ENCODE measurements around the gene OR2A14.

The OR2A14 gene

GRCh38 chr7:144122876-144123275, at the start of gene OR2A14:
Gene OR2A14, plus strand, starts transcription at chr7:144123176. Its CDS starts 5,937 bp downstream, at chr7:144129113.
- H3K4me3 ChIP-seq (ENCODE audit: low read length), result no peak within 1 kb of the TSS
- no peak within 1 kb of the TSS for H3K9ac ChIP-seq (ENCODE audit: low read length)
- H3K27me3 ChIP-seq (ENCODE audit: control insufficient read depth, insufficient read depth, low read length), result no peaks in the 10 kb centered on the region
- no peaks in the 10 kb centered on the region for H3K4me1 ChIP-seq (ENCODE audit: control insufficient read depth, insufficient read depth, low read length)
- H3K36me3 ChIP-seq (ENCODE audit: control insufficient read depth, insufficient read depth, low read length), result no peaks in the 10 kb centered on the region
- H3K9me3 ChIP-seq (ENCODE audit: control insufficient read depth, low read length), result no peaks in the 10 kb centered on the region

- Histone ChIP-seq H3K9me3 (ENCODE audit: control insufficient read depth, low read length) (no peaks in the 10 kb centered on the region), H3K36me3 (ENCODE audit: control insufficient read depth, insufficient read depth, low read length) (no peaks in the 10 kb centered on the region), H3K4me3 (ENCODE audit: low read length) (no peak overlapping the region), H3K4me1 (ENCODE audit: control insufficient read depth, insufficient read depth, low read length) (no peaks in the 10 kb centered on the region), H3K9ac (ENCODE audit: low read length) (no peak overlapping the region), H3K27me3 (ENCODE audit: control insufficient read depth, insufficient read depth, low read length) (no peaks in the 10 kb centered on the region)
Measured at GRCh38 chr7:144074374-144074773, 48.6 kb upstream of the OR2A14 start.

- Histone ChIP-seq H3K27me3 (ENCODE audit: control insufficient read depth, insufficient read depth, low read length) (no peaks in the 10 kb centered on the region), H3K4me1 (ENCODE audit: control insufficient read depth, insufficient read depth, low read length) (no peaks in the 10 kb centered on the region), H3K9ac (ENCODE audit: low read length) (no peak within 1 kb of the TSS), H3K36me3 (ENCODE audit: control insufficient read depth, insufficient read depth, low read length) (no peaks in the 10 kb centered on the region), H3K9me3 (ENCODE audit: control insufficient read depth, low read length) (no peaks in the 10 kb centered on the region), H3K4me3 (ENCODE audit: low read length) (no peak within 1 kb of the TSS)
Measured at GRCh38 chr7:144085978-144086377, 37.0 kb upstream of the OR2A14 start, which contains the start of gene OR2A12. Gene OR2A12, plus strand, starts transcription at chr7:144086278. Its CDS starts 8,830 bp downstream, at chr7:144095108.

- Histone ChIP-seq H3K4me3 (ENCODE audit: low read length) (no peak overlapping the region), H3K36me3 (ENCODE audit: control insufficient read depth, insufficient read depth, low read length) (no peaks in the 10 kb centered on the region), H3K9me3 (ENCODE audit: control insufficient read depth, low read length) (no peaks in the 10 kb centered on the region), H3K27me3 (ENCODE audit: control insufficient read depth, insufficient read depth, low read length) (no peaks in the 10 kb centered on the region), H3K4me1 (ENCODE audit: control insufficient read depth, insufficient read depth, low read length) (no peaks in the 10 kb centered on the region), H3K9ac (ENCODE audit: low read length) (no peak overlapping the region)
Measured at GRCh38 chr7:144086730-144087129, 36.2 kb upstream of the OR2A14 start.

- no peaks in the 10 kb centered on the region for H3K9me3 ChIP-seq (ENCODE audit: control insufficient read depth, low read length)
- no peaks in the 10 kb centered on the region for H3K36me3 ChIP-seq (ENCODE audit: control insufficient read depth, insufficient read depth, low read length)
- no peak overlapping the region for H3K9ac ChIP-seq (ENCODE audit: low read length)
- H3K4me3 ChIP-seq (ENCODE audit: low read length), result no peak overlapping the region
- H3K4me1 ChIP-seq (ENCODE audit: control insufficient read depth, insufficient read depth, low read length), result no peaks in the 10 kb centered on the region
- no peaks in the 10 kb centered on the region for H3K27me3 ChIP-seq (ENCODE audit: control insufficient read depth, insufficient read depth, low read length)
Measured at GRCh38 chr7:144087230-144087629, 35.7 kb upstream of the OR2A14 start.

- no peaks in the 10 kb centered on the region for H3K9me3 ChIP-seq (ENCODE audit: control insufficient read depth, low read length)
- no peak overlapping the region for H3K9ac ChIP-seq (ENCODE audit: low read length)
- H3K4me1 ChIP-seq (ENCODE audit: control insufficient read depth, insufficient read depth, low read length), result no peaks in the 10 kb centered on the region
- H3K27me3 ChIP-seq (ENCODE audit: control insufficient read depth, insufficient read depth, low read length), result no peaks in the 10 kb centered on the region
- no peak overlapping the region for H3K4me3 ChIP-seq (ENCODE audit: low read length)
- no peaks in the 10 kb centered on the region for H3K36me3 ChIP-seq (ENCODE audit: control insufficient read depth, insufficient read depth, low read length)
Measured at GRCh38 chr7:144090667-144091066, 32.3 kb upstream of the OR2A14 start.

GRCh38 chr7:144098776-144099175, 24.2 kb upstream of the OR2A14 start:
- Histone ChIP-seq H3K36me3 (ENCODE audit: control insufficient read depth, insufficient read depth, low read length) (no peaks in the 10 kb centered on the region), H3K27me3 (ENCODE audit: control insufficient read depth, insufficient read depth, low read length) (no peaks in the 10 kb centered on the region), H3K9ac (ENCODE audit: low read length) (no peak overlapping the region), H3K9me3 (ENCODE audit: control insufficient read depth, low read length) (no peaks in the 10 kb centered on the region), H3K4me1 (ENCODE audit: control insufficient read depth, insufficient read depth, low read length) (no peaks in the 10 kb centered on the region), H3K4me3 (ENCODE audit: low read length) (no peak overlapping the region)

- H3K4me3 ChIP-seq (ENCODE audit: low read length), result no peak overlapping the region
- no peaks in the 10 kb centered on the region for H3K36me3 ChIP-seq (ENCODE audit: control insufficient read depth, insufficient read depth, low read length)
- H3K9me3 ChIP-seq (ENCODE audit: control insufficient read depth, low read length), result no peaks in the 10 kb centered on the region
- H3K4me1 ChIP-seq (ENCODE audit: control insufficient read depth, insufficient read depth, low read length), result no peaks in the 10 kb centered on the region
- H3K9ac ChIP-seq (ENCODE audit: low read length), result no peak overlapping the region
- H3K27me3 ChIP-seq (ENCODE audit: control insufficient read depth, insufficient read depth, low read length), result no peaks in the 10 kb centered on the region
Measured at GRCh38 chr7:144100607-144101006, 22.4 kb upstream of the OR2A14 start.

- no peaks in the 10 kb centered on the region for H3K27me3 ChIP-seq (ENCODE audit: control insufficient read depth, insufficient read depth, low read length)
- no peak overlapping the region for H3K9ac ChIP-seq (ENCODE audit: low read length)
- no peak overlapping the region for H3K4me3 ChIP-seq (ENCODE audit: low read length)
- no peaks in the 10 kb centered on the region for H3K36me3 ChIP-seq (ENCODE audit: control insufficient read depth, insufficient read depth, low read length)
- H3K4me1 ChIP-seq (ENCODE audit: control insufficient read depth, insufficient read depth, low read length), result no peaks in the 10 kb centered on the region
- H3K9me3 ChIP-seq (ENCODE audit: control insufficient read depth, low read length), result no peaks in the 10 kb centered on the region
Measured at GRCh38 chr7:144102041-144102440, 20.9 kb upstream of the OR2A14 start.

GRCh38 chr7:144105211-144105610, 17.8 kb upstream of the OR2A14 start:
- H3K36me3 ChIP-seq (ENCODE audit: control insufficient read depth, insufficient read depth, low read length), result no peaks in the 10 kb centered on the region
- H3K9me3 ChIP-seq (ENCODE audit: control insufficient read depth, low read length), result no peaks in the 10 kb centered on the region
- H3K9ac ChIP-seq (ENCODE audit: low read length), result no peak overlapping the region
- H3K4me3 ChIP-seq (ENCODE audit: low read length), result no peak overlapping the region
- H3K4me1 ChIP-seq (ENCODE audit: control insufficient read depth, insufficient read depth, low read length), result no peaks in the 10 kb centered on the region
- no peaks in the 10 kb centered on the region for H3K27me3 ChIP-seq (ENCODE audit: control insufficient read depth, insufficient read depth, low read length)

GRCh38 chr7:144109283-144109682, 13.7 kb upstream of the OR2A14 start, which contains the start of gene OR2A2:
Gene OR2A2, plus strand, starts transcription at chr7:144109583. Its CDS starts 0 bp downstream, at chr7:144109583.
- Histone ChIP-seq H3K4me1 (ENCODE audit: control insufficient read depth, insufficient read depth, low read length) (no peaks in the 10 kb centered on the region), H3K9me3 (ENCODE audit: control insufficient read depth, low read length) (no peaks in the 10 kb centered on the region), H3K9ac (ENCODE audit: low read length) (no peak within 1 kb of the TSS), H3K27me3 (ENCODE audit: control insufficient read depth, insufficient read depth, low read length) (no peaks in the 10 kb centered on the region), H3K36me3 (ENCODE audit: control insufficient read depth, insufficient read depth, low read length) (no peaks in the 10 kb centered on the region), H3K4me3 (ENCODE audit: low read length) (no peak within 1 kb of the TSS)

GRCh38 chr7:144110272-144110671, 12.7 kb upstream of the OR2A14 start:
- Histone ChIP-seq H3K9me3 (ENCODE audit: control insufficient read depth, low read length) (no peaks in the 10 kb centered on the region), H3K27me3 (ENCODE audit: control insufficient read depth, insufficient read depth, low read length) (no peaks in the 10 kb centered on the region), H3K4me1 (ENCODE audit: control insufficient read depth, insufficient read depth, low read length) (no peaks in the 10 kb centered on the region), H3K4me3 (ENCODE audit: low read length) (no peak overlapping the region), H3K36me3 (ENCODE audit: control insufficient read depth, insufficient read depth, low read length) (no peaks in the 10 kb centered on the region), H3K9ac (ENCODE audit: low read length) (no peak overlapping the region)

GRCh38 chr7:144113651-144114050, 9.3 kb upstream of the OR2A14 start:
- Histone ChIP-seq H3K4me3 (ENCODE audit: low read length) (no peak overlapping the region), H3K9me3 (ENCODE audit: control insufficient read depth, low read length) (no peaks in the 10 kb centered on the region), H3K36me3 (ENCODE audit: control insufficient read depth, insufficient read depth, low read length) (no peaks in the 10 kb centered on the region), H3K9ac (ENCODE audit: low read length) (no peak overlapping the region), H3K4me1 (ENCODE audit: control insufficient read depth, insufficient read depth, low read length) (no peaks in the 10 kb centered on the region), H3K27me3 (ENCODE audit: control insufficient read depth, insufficient read depth, low read length) (no peaks in the 10 kb centered on the region)

Data from mucosa of stomach (tissue), 1 donor.